ENCODE measurements around the gene MRPS35. TPM values are rescaled to one million over a fixed set of nuclear protein-coding genes. Genes with fewer than 3 reads are reported as not detected.

The MRPS35 gene
- total RNA-seq, 4 donors from 2014 or later, result 25.1 to 60.9 (median 32.9) TPM

DNA sequence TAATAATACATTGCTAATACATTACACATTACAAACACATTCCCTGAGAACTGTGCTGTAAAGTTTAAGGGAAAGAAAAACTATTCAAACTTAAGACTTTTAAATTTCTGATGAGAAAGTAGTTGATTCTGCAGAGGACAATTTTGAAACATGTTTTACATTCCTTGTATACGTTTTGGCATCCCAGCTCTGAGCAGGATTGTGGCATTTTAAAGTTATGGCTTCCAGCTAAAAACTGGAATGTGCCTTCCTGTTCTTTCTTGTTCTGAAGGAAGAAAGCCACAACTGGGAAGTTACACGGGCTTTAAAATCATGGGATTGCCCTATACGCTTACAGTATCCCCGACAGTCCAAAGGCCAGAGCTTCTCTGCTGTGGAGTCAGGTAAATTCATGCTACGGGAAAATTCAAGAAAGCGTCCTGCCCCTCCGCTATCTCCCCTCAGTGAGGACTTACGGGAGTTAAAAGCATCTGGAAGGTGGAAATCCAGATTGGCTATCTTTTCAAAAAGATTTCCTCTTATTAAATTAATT is 58.6 kb downstream of the MRPS35 start:
- H3K4me3 ChIP-seq (ENCODE audit: low read depth, poor library complexity, severe bottlenecking), result no peak overlapping the region
- no peak for DNase-seq (ENCODE audit: low spot score in 2 of 2)
- intact Hi-C loops (cut with DNase I; ENCODE audit: low total_unique reads), result no loop called here
- TF ChIP-seq POLR2A (IDR thresholded peaks at IDR 0.05), result no peak
- TF ChIP-seq, protein P1, sequence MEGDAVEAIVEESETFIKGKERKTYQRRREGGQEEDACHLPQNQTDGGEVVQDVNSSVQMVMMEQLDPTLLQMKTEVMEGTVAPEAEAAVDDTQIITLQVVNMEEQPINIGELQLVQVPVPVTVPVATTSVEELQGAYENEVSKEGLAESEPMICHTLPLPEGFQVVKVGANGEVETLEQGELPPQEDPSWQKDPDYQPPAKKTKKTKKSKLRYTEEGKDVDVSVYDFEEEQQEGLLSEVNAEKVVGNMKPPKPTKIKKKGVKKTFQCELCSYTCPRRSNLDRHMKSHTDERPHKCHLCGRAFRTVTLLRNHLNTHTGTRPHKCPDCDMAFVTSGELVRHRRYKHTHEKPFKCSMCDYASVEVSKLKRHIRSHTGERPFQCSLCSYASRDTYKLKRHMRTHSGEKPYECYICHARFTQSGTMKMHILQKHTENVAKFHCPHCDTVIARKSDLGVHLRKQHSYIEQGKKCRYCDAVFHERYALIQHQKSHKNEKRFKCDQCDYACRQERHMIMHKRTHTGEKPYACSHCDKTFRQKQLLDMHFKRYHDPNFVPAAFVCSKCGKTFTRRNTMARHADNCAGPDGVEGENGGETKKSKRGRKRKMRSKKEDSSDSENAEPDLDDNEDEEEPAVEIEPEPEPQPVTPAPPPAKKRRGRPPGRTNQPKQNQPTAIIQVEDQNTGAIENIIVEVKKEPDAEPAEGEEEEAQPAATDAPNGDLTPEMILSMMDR (IDR thresholded peaks at IDR 0.05), result no peak
- WGBS, 2 donors, result 56% methylated on average over 8 of the region's 8 CpGs

DNA sequence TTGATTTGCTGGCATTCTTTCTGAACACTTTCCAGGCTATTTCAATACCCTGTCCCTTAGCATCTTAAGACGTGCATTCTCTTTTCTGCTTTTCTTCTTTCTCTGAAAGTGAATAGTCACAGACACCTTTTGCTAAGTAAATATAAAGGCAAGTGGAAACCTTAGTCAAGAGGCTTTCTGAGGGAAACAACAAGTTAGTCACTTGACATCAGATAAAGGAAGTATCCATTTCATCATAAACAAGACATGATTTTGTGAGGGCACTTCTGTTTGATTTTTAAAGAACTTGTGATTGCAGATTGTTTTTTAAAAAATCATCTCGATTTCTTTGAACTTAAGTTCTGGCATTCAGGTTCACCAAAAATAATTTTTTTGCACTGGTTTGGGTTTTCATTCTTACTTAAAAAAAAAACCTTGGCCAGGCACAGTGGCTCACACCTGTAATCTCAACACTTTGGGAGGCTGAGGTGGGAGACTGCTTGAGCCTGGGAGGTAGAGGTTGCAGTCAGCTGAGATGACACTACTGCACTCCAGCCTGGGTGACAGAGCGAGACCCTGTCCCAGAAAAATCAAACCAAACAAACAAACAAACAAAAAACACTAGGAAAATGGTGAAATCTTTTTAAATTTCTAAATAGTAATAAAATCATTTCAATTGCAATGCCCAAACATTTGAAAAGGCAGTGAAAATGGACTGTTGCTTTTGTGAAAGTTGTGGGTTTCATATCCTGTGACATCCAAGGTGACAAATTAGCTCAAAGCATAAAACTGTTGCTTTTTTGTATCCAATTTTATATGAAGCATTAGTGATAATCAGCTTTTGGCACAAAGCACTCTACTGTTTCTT is 61.1 kb downstream of the MRPS35 start:
- intact Hi-C loops (cut with DNase I; ENCODE audit: low total_unique reads), result no loop called here

DNA sequence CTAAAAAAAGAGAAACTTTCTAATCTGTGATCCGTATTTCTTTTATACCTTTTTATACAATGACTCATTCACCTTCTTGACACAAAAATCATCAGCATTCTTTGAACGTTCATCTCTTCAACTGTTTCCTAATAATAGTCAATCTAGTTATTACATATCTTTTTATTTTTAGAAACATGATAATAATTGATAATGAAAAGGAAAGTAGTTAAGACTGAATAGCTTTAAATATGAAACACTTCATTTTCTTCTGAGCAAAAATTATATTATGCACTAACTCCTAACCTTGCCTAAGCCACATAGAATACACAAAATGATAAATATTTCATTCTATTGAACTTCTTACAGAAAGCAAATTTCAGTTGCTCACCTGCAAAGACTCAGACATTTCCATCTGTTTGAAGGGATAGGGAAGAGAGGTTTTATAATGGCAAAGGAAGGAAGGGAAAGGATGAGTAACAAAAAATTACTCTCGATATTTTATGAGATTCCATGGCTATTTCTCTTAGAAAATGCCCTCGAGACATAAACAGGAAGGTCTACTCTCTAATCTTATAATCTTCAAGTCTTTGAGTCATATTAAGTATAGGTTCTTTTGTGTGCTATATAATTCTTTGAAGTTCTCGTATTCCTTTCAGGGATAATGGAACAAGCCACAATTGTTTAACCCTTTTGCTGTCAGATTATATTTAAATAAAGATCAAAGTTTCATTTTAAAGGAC is 61.9 kb downstream of the MRPS35 start:
- TF ChIP-seq, protein P1 (IDR thresholded peaks at IDR 0.05), result no peak
- TF ChIP-seq POLR2A (IDR thresholded peaks at IDR 0.05), result no peak
- WGBS, 2 donors, result 31 to 38% methylated on average over 5 of the region's 5 CpGs
- H3K4me3 ChIP-seq (ENCODE audit: low read depth, poor library complexity, severe bottlenecking), result no peak overlapping the region
- no peak for DNase-seq (ENCODE audit: low spot score in 2 of 2)
- intact Hi-C loops (cut with DNase I; ENCODE audit: low total_unique reads), result no loop called here

More for the DNA sequence above, 61.1 kb downstream of the MRPS35 start:
- WGBS, 2 donors, result 90 to 93% methylated on average over 3 of the region's 3 CpGs
- H3K4me3 ChIP-seq (ENCODE audit: low read depth, poor library complexity, severe bottlenecking), result no peak overlapping the region
- TF ChIP-seq POLR2A (IDR thresholded peaks at IDR 0.05), result no peak
- TF ChIP-seq, protein P1 (IDR thresholded peaks at IDR 0.05), result no peak
- DNase-seq (ENCODE audit: low spot score in 2 of 2), result no peak

DNA sequence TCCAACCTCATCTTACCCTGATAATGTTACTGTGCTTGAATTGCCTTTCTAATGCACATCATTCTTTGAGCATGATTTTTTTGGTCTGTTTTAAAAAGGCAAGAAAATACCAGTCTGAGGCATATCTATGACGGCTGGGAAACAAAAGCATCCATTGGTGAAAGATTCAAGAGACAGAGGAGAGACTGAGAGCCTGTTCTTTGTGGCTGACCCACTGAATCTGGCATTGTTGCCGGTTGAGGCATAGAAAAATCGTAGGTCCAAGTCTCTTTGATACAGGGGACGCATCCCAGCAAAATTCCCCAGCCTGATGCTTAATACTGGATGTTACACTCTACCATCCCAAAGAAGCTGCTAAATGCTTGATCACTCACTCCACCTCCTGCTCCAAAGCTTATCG is 66.5 kb downstream of the MRPS35 start:
- WGBS, 2 donors, result 77 to 85% methylated on average over 5 of the region's 5 CpGs
- no peak for DNase-seq (ENCODE audit: low spot score in 2 of 2)

DNA sequence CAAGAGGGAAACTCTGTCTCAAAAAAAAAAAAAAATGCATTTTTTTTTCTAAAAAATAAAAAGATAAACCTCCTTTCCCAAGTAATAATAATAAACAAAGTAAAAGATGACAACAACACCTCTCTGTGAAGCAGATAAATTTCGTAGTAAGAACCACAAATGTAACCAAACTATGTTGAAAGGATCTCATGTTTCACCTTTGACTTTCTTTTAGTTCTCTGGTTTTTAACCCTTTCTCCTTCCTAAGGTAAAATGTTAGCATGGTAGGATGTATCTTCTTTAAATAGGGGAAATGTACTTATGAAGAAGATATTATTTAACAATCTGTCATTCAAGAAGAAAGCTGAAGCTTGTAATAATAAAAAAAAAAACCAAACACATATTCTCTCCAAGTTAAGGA is 67.6 kb downstream of the MRPS35 start:
- 66 to 75% methylated on average over 1 of the region's 1 CpG for WGBS, 2 donors
- intact Hi-C loops (cut with DNase I; ENCODE audit: low total_unique reads), result no loop called here
- TF ChIP-seq, protein P1 (IDR thresholded peaks at IDR 0.05), result no peak
- no peak for TF ChIP-seq POLR2A (IDR thresholded peaks at IDR 0.05)
- no peak overlapping the region for H3K4me3 ChIP-seq (ENCODE audit: low read depth, poor library complexity, severe bottlenecking)
- no peak for DNase-seq (ENCODE audit: low spot score in 2 of 2)

More for the DNA sequence above, 66.5 kb downstream of the MRPS35 start:
- no peak for TF ChIP-seq POLR2A (IDR thresholded peaks at IDR 0.05)
- intact Hi-C loops (cut with DNase I; ENCODE audit: low total_unique reads), result no loop called here
- H3K4me3 ChIP-seq (ENCODE audit: low read depth, poor library complexity, severe bottlenecking), result no peak overlapping the region

DNA sequence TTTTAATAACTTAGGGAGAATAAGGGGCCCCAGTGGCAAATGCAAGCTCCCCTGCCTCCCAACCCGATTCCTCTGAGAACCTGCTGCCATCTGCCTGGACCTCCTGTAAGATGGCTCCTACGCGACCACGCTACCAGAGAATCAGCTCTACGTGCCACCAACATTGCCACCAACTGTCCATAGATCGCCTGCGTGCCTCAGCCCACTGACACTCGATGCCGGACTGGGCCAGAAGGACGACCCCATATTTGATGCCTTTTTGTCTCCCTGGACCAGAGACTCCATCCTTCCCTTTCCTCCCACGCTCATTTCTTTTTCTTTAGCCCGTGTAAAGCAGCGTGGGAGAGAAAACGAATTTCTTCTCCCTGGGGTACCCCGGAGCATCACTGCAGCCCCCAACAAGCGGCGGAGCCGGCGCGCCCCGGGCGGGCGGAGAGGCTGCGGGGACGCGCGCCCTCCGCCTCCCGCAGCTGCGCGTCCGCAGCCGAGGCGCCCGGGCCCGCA is 68.8 kb downstream of the MRPS35 start:
- peak in 1 of 2 donors; percentile 84 for DNase-seq (ENCODE audit: low spot score in 2 of 2)
- no peak for TF ChIP-seq POLR2A (IDR thresholded peaks at IDR 0.05)
- TF ChIP-seq, protein P1 (IDR thresholded peaks at IDR 0.05), result no peak
- WGBS, 2 donors, result 4 to 9% methylated on average over 13 to 36 of the region's 36 CpGs

More for the DNA sequence above, 68.8 kb downstream of the MRPS35 start:
- intact Hi-C loops (cut with DNase I; ENCODE audit: low total_unique reads), result no loop called here
- peak overlapping the region; percentile 69 for H3K4me3 ChIP-seq (ENCODE audit: low read depth, poor library complexity, severe bottlenecking)
